K562 (cell line): Measurements from ENCODE around the gene UBAC2. TPM values are rescaled to one million over a fixed set of nuclear protein-coding genes. Genes with fewer than 3 reads are reported as not detected.

ENCODE experiments used
- ATAC-seq: fragments of 200-7000 bp; cut with Tn5 transposase; 3 replicates; pipeline ENCODE4 v1.9.1; 2020; ENCODE audit warnings: moderate library complexity
- BruUV-seq: library from RNA; stranded (reverse); fragments of 400-500 nt; replicated peaks from 2 replicates; lab custom pipeline; 2021; lab: Mats Ljungman, UMichigan
- CTCF ChIA-PET: fragments of 300-600 bp; formaldehyde crosslinking; extraction: SDS; loops from one replicate; lab custom pipeline; 2021; ENCODE audit warnings: low intra/inter-chr PET ratio; lab: Yijun Ruan, JAX
- POLR2A ChIA-PET: fragments of 300-600, 350-650 bp; sonication (Branson Sonifier 250); formaldehyde crosslinking; extraction: SDS; loops from one replicate; lab custom pipeline; 2021; ENCODE audit warnings: antibody characterized with exemption, inconsistent platforms; lab: Yijun Ruan, JAX
- DNase-seq, 4 experiments: peaks; one replicate each; pipeline versions ENCODE4 v3.0.0 to v3.0.0-alpha.2; 2011 to 2018; ENCODE audit warnings: low spot score in 3 of 4, mixed read lengths in 3 of 4; ENCODE audit errors: extremely low read depth in 1 of 4
- FAIRE-seq: peaks from 2 replicates; lab custom pipeline; 2011; peaks lifted over from hg19 to GRCh38; lab: Jason Lieb, UNC
- H2AFZ ChIP-seq: 2 replicates; pipeline ENCODE4 v1.6.0; 2011; ENCODE audit warnings: low read depth, low read length, control low read depth, inconsistent platforms
- H3K27ac ChIP-seq: fragments of 200-600 bp; 3 replicates; pipeline ENCODE4 v1.8.0; 2011; ENCODE audit warnings: low read depth, mild to moderate bottlenecking, control low read depth, inconsistent platforms, low read length, moderate library complexity, mixed read lengths; ENCODE audit errors: extremely low read depth
- H3K27me3 ChIP-seq, 2 experiments: fragments of 300-600 bp in 1 of 2; 2 replicates in 1 of 2; 3 replicates in 1 of 2; pipeline versions ENCODE4 v1.6.0 to v1.8.0; 2011; ENCODE audit warnings: inconsistent platforms in 2 of 2, low read length in 2 of 2, mild to moderate bottlenecking in 1 of 2, mixed read lengths in 1 of 2, moderate library complexity in 1 of 2; ENCODE audit not compliant: control insufficient read depth in 2 of 2, insufficient read depth in 2 of 2
- H3K36me3 ChIP-seq: fragments of 300-600 bp; 3 replicates; pipeline ENCODE4 v1.8.0; 2011; ENCODE audit warnings: mild to moderate bottlenecking, low read length, inconsistent platforms; ENCODE audit not compliant: control insufficient read depth, insufficient read depth
- H3K4me1 ChIP-seq, 2 experiments: fragments of 200-600 bp in 1 of 2; replicated peaks in 1 of 2; 2 replicates in 1 of 2; 3 replicates in 1 of 2; pipeline versions ENCODE4 v1.5.1 to v1.8.0; 2011; ENCODE audit warnings: inconsistent platforms in 2 of 2, low read length in 2 of 2, mild to moderate bottlenecking in 1 of 2, mixed read lengths in 1 of 2, moderate library complexity in 1 of 2; ENCODE audit not compliant: control insufficient read depth in 2 of 2, insufficient read depth in 2 of 2
- H3K4me2 ChIP-seq: 2 replicates; pipeline ENCODE4 v1.6.1; 2011; ENCODE audit warnings: low read length, control low read depth, inconsistent platforms, mixed read lengths; ENCODE audit not compliant: insufficient read depth
- H3K4me3 ChIP-seq: fragments of 200-600 bp; sonication (generic), shearing (Covaris generic); 2 replicates; pipeline ENCODE4 v1.5.1; 2016; ENCODE audit warnings: control low read depth, inconsistent platforms
- H3K79me2 ChIP-seq: fragments of 200-600 bp; 3 replicates; pipeline ENCODE4 v1.8.0; 2011; ENCODE audit warnings: low read length, inconsistent platforms; ENCODE audit not compliant: control insufficient read depth, insufficient read depth
- H3K9ac ChIP-seq, 2 experiments: 2 replicates each; pipeline versions ENCODE4 v1.6.0 to v1.6.1; 2011; ENCODE audit warnings: low read depth in 2 of 2, low read length in 2 of 2, control low read depth in 1 of 2, inconsistent platforms in 1 of 2, mild to moderate bottlenecking in 1 of 2, mixed read lengths in 1 of 2; ENCODE audit not compliant: insufficient read depth in 1 of 2
- H3K9me1 ChIP-seq: one replicate; pipeline ENCODE4 v1.6.0; 2011; ENCODE audit warnings: inconsistent platforms, mild to moderate bottlenecking, low read length, moderate library complexity; ENCODE audit not compliant: control insufficient read depth, insufficient read depth
- H3K9me3 ChIP-seq: replicated peaks from 2 replicates; pipeline ENCODE4 v1.5.1; 2011; ENCODE audit warnings: low read depth, low read length, inconsistent platforms; ENCODE audit not compliant: control insufficient read depth, insufficient read depth
- H4K20me1 ChIP-seq: replicated peaks from 2 replicates; pipeline ENCODE4 v1.6.1; 2011; ENCODE audit warnings: low read length, inconsistent platforms, mixed read lengths; ENCODE audit not compliant: control insufficient read depth, insufficient read depth
- CBX3 ChIP-seq, 2 experiments: IDR thresholded peaks; 1 replicate in 1 of 2; 2 replicates in 1 of 2; pipeline ENCODE4 v1.6.1; 2012; ENCODE audit warnings: inconsistent platforms in 2 of 2, low read length in 2 of 2, borderline replicate concordance in 1 of 2, control low read depth in 1 of 2
- CXXC5 ChIP-seq: fragments of 250-450 bp; sonication (Bioruptor Pico); IDR thresholded peaks from 2 replicates; pipeline ENCODE4 v1.8.0; 2022; ENCODE audit warnings: inconsistent platforms, mild to moderate bottlenecking, moderate library complexity
- E2F8 ChIP-seq: fragments of 450-650 bp; IDR thresholded peaks from 2 replicates; pipeline ENCODE4 v1.7.1; 2018; ENCODE audit warnings: mild to moderate bottlenecking, low read depth; ENCODE audit not compliant: partially characterized antibody
- GTF2F1 ChIP-seq: IDR thresholded peaks from 2 replicates; pipeline ENCODE4 v1.6.1; 2011; ENCODE audit warnings: low read depth, low read length, improper control_type of control experiment
- NUFIP1 ChIP-seq: fragments of 450-650 bp; IDR thresholded peaks from 2 replicates; pipeline ENCODE4 v1.6.1; 2018; ENCODE audit not compliant: partially characterized antibody
- PTBP1 ChIP-seq: fragments of 200-400 bp; formaldehyde crosslinking; IDR thresholded peaks from 2 replicates; pipeline ENCODE4 v1.6.1; 2017; ENCODE audit warnings: low read depth, low read length
- SAP30 ChIP-seq: fragments of 200-600 bp; sonication (generic); IDR thresholded peaks from 2 replicates; pipeline ENCODE4 v1.6.1; 2012; ENCODE audit warnings: borderline replicate concordance, low read depth, mild to moderate bottlenecking, moderate library complexity, low read length, control low read depth, inconsistent platforms; ENCODE audit not compliant: insufficient read depth, poor library complexity, severe bottlenecking
- SUPT5H ChIP-seq: fragments of 450-650 bp; IDR thresholded peaks from 2 replicates; pipeline ENCODE4 v1.6.1; 2016
- TFAM ChIP-seq: fragments of 250-450 bp; sonication (Bioruptor Pico); conservative IDR thresholded peaks from 2 replicates; pipeline ENCODE4 v1.5.0; 2021; ENCODE audit warnings: mild to moderate bottlenecking, moderate library complexity
- ZNF277 ChIP-seq: fragments of 250-450 bp; sonication (Bioruptor Pico); IDR thresholded peaks from 2 replicates; pipeline ENCODE4 v1.8.0; 2022; ENCODE audit warnings: inconsistent platforms, mild to moderate bottlenecking, moderate library complexity, borderline replicate concordance
- ZNF395 ChIP-seq: fragments of 200-800 bp; sonication (Bioruptor generic); IDR thresholded peaks from 2 replicates; pipeline ENCODE4 v1.6.1; 2017; ENCODE audit warnings: missing genetic modification characterization, missing compliant biosample characterization
- WGBS: fragments of 100-300 bp; shearing (Covaris generic); methylation state at CpG from one replicate; pipeline ENCODE4 v1.1.6; 2016; ENCODE audit warnings: low coverage, mixed read lengths; ENCODE audit not compliant: insufficient coverage; ENCODE audit errors: missing lambda C conversion rate; 5-methylcytosine and 5-hydroxymethylcytosine counted together
- in situ Hi-C: fragments of 300-500 bp; cut with MboI; formaldehyde crosslinking; loops from 4 replicates; pipeline ENCODE4 v1.15.0; 2018; ENCODE audit warnings: inconsistent platforms, mixed read lengths
- intact Hi-C: fragments of 100-400 bp; cut with micrococcal nuclease; formaldehyde crosslinking; loops from 2 replicates; pipeline ENCODE4 v1.14.2; 2022
- polyA plus RNA-seq, 8 experiments: library from polyadenylated mRNA; depleted of rRNA in 4 of 8; stranded (reverse) in 5 of 8; unstranded in 3 of 8; fragments of >200 nt; fragmentation: Nextera tagmentation in 2 of 8; fragmentation: Illumina TruSeq in 1 of 8; extraction: Ambion mirVana in 2 of 8; extraction: Trizol in 1 of 8; gene quantifications; 2 replicates each; pipeline versions ENCODE4 v1.2.1 to v1.2.3, GENCODE V29; 2011 to 2014; ENCODE audit warnings: inconsistent platforms in 1 of 8, missing spikeins in 1 of 8
- total RNA-seq, 7 experiments: library from RNA; depleted of rRNA in 6 of 7; stranded (reverse); fragments of >200 nt in 6 of 7; fragmentation: Illumina TruSeq in 2 of 7; extraction: Trizol in 2 of 7; gene quantifications; 2 replicates each; pipeline versions ENCODE4 v1.2.1 to v1.2.3, GENCODE V29; 2011 to 2021; ENCODE audit warnings: low replicate concordance in 1 of 7

Gene UBAC2
- total and polyA plus RNA-seq, 9 of the 15 experiments (the other 6 are each of a cell fraction or from before 2014, with no cell fraction given) = 6.0 to 84.1 (median 32.3) TPM

GRCh38 chr13:99390601-99391000 lies 189.9 kb downstream of the UBAC2 start (continued):
- TF ChIP-seq ZNF277 (CRISPR knock-in tag) = no peak
- TF ChIP-seq NUFIP1 = no peak

- no peak for ATAC-seq
- no peak overlapping the region for H3K9ac ChIP-seq
- H4K20me1 ChIP-seq = no peaks in the 10 kb centered on the region; the same call in 1 of the 2 replicates
- H2AFZ ChIP-seq = no peak overlapping the region
- no peak overlapping the region for H3K27ac ChIP-seq
- no peak overlapping the region for H3K4me3 ChIP-seq
- in situ Hi-C loops = no loop called here
- no peak for FAIRE-seq
- no peaks in the 10 kb centered on the region for H3K9me3 ChIP-seq
- H3K9me1 ChIP-seq = peaks cover 4% of the 10 kb centered on the region
- no peaks in the 10 kb centered on the region for H3K79me2 ChIP-seq
- TF ChIP-seq CXXC5 (CRISPR knock-in tag) (no peak), E2F8 (no peak), CBX3 (IDR thresholded peaks at IDR 0.05; ENCODE audit: borderline replicate concordance in 1 of 2, low read length in 2 of 2) (no peak), PTBP1 (no peak), SUPT5H (no peak), GTF2F1 (no peak), ZNF395 (CRISPR knock-in tag) (no peak), SAP30 (no peak), TFAM (CRISPR knock-in tag) (no peak)
- TF ChIP-seq, all 486 proteins: peak for 0
- intact Hi-C loops = no loop called here
- ChIA-PET CTCF (no interaction called here), POLR2A (interaction anchor here (0.5 kb wide), 1 partner anchor 34 kb away, joined by 4 read pairs; no protein-coding TSS in a partner anchor)
- Histone ChIP-seq H3K4me2 (no peak overlapping the region), H3K36me3 (peaks cover 4% of the 10 kb centered on the region; the same call in 1 of the 3 replicates), H3K27me3 (no peaks in the 10 kb centered on the region), H3K4me1 (no peaks in the 10 kb centered on the region; a peak in 1 of 5 replicates)
- BruUV-seq = no TSS peak
- 50% methylated on average over 7 of the region's 11 CpGs for WGBS
- no peak for DNase-seq
Observed at GRCh38 chr13:99391781-99392469, 191.3 kb downstream of the UBAC2 start.
